HG03571 (cell line): ENCODE data around the gene ACTR5.
"Not testable (repeated sequence)": the region's sequence is repeated elsewhere in the genome, so short reads cannot be mapped to it uniquely, and the experiment has no call there.

Source experiments
- ATAC-seq: cut with Tn5 transposase; IDR thresholded peaks from one replicate; pipeline ENCODE4 v1.9.1; 2021; ENCODE audit not compliant: unreplicated experiment

Gene ACTR5

GRCh38 chr20:38804682-38805501 is 56.6 kb downstream of the ACTR5 start:
- ATAC-seq = peak; percentile 41

GRCh38 chr20:38805502-38805957 is 57.3 kb downstream of the ACTR5 start, which contains the start of gene PPP1R16B:
Gene PPP1R16B (plus strand): TSS chr20:38805697. CDS start chr20:38835926, 30,229 bp downstream.
- ATAC-seq = peak; percentile 57

DNA sequence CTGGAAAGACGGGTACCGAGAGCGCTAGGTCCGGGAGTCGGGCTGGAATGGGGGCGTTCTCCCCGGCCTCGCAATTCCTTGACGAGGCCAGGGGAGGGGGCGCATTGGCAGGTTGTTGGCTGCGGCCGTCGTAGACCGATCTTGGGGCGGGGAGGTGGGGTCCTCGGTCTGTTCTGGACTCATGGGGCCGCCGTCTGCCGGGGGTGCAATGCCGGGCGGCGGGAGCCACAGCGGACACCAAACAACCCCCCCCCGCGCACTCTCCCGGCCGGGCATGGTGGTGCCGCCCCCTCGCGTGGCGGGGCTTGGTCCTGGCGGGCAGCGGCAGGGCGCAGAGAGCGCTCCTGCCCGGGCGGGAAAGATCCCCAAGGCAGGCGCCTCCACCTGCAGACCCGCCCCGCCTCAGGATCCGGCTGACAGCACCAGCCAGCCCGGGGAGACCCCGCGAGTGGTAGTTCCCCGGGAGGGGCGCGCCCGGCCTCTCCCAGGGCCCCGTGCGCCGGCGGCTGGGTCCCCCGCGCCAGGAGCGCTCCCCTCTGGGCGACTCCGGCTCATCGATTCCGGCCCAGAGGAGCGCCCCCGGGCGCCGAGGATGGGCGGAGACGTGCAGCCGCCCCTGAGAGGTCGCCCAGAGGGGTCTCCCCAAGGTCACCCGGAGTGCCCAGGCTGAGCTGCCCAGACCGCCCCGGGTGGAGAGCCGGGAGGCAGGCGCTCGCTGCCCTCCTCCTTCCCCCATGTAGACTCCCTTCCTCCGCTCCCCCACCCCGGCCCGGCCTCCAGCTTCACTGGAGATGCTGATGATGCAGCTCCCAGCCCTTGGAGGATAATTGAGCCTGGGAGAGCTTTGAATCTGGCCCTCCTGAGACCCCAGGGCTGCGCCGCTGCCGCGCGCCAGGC is 57.9 kb downstream of the ACTR5 start:
- no peak for ATAC-seq

GRCh38 chr20:38806855-38807655 is 58.8 kb downstream of the ACTR5 start:
- ATAC-seq = no peak

DNA sequence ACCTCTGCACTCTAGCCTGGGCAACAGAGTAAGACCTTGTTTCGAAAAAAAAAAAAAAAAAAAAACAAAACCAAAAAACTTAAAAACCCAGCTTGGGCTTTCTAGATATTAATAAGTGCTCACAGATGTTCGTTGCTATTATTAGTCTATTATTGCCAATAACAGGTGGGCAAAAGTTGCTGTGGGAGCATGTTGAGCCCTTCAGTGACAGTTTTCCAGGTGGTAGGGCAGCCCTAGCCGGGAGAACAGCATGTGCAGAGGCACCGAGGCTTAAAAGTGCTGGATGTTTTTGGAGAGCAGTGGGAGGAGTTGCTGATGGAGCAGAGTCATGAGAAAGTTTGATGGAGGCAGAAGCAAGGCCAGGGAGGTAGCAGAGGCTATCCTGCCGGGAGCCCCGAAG is 61.7 kb downstream of the ACTR5 start:
- no peak for ATAC-seq

- ATAC-seq = no peak
Measured at GRCh38 chr20:38810926-38811630, 62.8 kb downstream of the ACTR5 start.

DNA sequence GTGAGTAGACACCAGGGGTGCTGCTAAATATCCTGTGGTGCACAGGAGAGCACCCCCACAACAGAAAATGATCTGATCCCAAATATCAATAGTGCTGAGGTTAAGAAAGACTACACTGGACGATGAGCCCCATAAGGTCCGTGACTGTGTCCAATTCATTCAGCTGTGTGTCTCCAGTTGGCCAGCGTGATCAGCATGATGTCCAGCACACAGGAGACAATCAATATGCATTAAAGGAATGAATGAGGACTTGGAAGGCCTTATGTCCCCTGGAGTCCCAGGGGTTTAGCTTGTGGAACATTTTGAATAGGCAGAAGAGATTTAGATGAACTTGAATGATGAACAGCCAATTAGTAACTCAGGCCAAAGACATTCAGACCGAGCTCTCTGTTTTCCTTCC is 63.5 kb downstream of the ACTR5 start:
- no peak for ATAC-seq

GRCh38 chr20:38812182-38812581 is 63.9 kb downstream of the ACTR5 start:
- no peak for ATAC-seq

DNA sequence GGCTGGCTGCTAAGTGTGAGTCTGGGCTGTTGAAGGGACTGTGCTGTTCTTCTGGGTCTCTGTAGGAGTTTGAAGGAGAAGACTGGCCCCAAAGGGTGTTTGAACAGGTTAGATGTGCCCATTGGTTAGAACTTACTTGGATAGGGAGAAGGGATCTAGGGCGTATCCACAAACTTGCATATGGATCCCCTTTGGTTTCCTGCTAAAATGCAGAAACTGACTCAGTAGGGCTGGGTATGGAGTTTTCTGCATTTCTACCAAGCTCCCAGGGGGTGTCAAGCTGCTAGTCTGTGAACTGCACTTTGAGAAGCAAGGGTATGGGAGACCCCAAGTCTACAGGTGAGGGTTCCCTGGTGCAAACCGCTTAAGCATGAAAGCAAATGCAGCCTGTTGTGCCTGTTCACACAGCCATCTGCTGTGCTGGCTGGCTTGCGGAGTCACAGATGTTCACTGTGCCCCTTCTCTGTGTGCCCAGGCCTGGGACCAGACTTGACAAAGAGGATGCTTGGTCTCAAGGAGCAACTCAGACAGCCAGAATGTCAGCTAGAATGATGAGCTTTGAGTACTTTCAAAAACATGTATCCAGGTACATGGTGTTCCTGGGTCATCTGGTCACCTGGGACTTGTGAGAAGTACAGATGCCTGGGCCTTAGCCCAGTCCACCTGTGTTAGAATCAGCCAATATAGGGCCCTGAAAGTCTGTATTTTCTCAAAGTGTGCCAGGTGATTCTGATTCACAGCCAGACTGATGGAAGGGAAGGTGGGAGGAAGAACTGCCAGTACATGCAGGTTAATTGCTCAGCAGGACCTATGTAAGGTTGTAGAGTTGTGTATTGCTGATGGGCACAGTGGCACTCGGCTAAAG is 64.7 kb downstream of the ACTR5 start:
- ATAC-seq = no peak

GRCh38 chr20:38813574-38813962 is 65.3 kb downstream of the ACTR5 start:
- ATAC-seq = not testable (repeated sequence)

- no peak for ATAC-seq
Measured at GRCh38 chr20:38815446-38815845, 67.2 kb downstream of the ACTR5 start.

DNA sequence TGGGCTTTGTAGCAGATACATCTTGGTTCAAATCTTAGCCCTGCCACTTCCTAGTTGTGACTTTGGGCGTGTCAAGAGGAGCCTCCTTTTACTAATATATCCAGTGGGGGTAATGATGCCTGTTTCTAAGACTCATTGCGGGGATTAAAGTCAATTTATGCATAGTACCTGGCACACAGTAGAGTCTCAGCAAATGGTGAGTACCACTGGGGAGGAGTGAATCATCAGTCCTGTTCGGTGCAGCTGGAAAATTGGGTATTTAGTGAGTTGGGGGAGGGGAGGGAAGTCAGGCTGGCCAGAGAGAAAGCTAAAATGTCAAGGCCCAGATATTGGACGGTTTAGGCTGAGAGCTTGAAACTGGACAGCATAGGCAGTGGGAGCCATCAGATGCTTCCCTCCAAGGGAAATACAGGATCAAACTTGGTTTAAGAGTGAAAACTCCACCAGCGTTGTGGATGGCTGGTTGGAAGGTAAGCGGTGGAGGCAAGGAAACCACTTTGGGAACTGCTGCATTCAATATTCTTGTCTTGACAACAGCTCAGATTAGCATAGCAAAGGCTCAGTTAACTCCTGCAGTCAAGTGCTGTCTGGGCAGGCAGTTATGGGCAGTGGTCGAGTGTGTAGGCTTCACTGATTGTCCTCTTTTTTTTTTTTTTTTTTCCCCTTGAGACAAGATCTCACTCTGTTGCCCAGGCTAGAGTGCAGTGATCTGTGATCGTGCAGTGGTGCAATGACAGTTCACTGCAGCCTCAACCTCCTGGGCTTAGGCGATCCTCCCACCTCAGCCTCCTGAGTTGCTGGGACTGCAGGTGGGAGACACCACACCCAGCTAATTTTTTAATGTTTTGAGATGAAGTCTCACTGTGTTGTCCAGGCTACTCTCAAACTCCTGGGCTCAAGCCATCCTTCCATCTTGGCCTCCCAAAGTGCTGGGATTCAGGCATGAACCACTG is 70.1 kb downstream of the ACTR5 start:
- ATAC-seq = no peak
